Activated CD4-positive, alpha-beta T cell treated with anti-CD3 and anti-CD28 coated beads, Interleukin-2, amount 50 U/mL, for 4 hours (primary cell): Measurements from ENCODE around the gene ZBTB38.

Experiments used
- DNase-seq, 2 experiments: peaks; one replicate each; pipeline ENCODE4 v3.0.0-alpha.2; 2020

Gene ZBTB38

DNA sequence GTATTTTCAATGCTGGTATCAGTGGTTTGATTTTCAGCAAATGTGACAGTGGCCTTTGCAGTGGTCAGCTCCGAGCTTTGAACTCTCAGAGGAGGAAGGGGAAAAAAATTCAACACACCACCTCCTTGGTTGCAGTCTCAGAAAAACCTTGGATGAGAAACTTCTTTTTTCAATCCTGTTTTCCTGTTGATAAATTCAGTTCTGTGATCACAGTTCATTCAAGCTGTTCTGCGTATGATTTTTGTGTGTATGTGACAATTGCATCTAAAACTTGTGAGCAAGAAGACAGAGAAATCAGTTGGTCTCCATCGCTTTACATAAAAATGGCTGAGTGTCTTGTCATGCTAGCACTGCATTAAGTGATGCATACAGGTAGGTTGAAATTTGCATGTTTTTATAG lies 19.2 kb downstream of the ZBTB38 start:
- no peak for DNase-seq

DNA sequence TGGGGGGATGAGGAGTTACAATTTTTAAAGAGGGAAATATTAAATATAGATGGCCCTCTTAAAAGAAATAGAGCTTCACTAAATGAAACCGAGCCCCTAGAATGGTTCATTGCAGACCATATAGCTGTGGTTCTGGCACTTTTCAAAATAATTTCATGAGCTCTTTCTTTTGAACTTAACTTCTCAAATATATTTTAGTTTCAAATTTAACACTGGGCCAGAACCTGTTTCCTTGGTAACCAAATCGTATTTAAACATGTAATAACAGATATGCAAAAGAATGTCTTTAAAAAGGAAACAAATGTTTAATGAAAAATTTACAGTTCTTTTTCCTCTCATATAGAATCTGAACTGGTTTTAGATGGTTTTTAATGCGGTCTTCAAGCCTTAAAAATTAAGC lies 20.1 kb downstream of the ZBTB38 start:
- DNase-seq: no peak

DNA sequence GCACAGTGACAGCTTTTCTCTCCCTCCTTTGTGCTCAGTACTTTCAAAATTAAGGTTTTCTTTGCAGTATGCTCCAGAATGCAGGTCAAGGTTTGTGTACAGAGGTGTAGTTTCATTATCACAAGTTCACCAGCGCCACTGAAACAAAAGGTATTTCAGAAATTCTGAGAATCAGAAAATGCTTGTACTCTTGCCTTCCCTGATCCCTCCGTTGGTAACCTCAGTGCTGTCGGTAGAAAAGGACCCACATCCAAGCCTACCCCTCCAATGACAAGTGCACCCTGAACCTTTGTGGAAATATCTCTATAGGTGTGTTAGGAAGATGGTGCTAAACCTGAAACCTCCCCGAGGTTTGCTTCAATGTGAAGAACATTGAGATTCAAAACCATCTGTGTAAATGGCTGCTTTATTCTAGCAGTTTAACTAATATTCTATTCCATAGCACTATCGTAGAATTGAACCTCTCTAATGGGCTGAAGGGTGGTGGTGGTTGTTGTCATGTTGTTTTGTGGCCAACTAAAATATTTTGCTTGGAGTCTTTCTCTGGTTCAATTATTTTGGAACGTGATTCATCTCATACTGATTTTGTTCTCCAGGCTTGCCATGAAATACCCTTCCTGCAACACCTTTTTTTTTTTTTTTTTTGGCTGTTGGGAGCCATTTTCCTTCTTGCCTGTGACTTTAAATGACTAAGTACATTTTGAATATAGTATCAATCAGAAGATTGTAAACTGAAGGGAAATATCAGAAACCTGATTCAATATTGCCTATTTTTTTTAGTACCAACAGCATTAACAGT lies 20.7 kb downstream of the ZBTB38 start:
- no peak for DNase-seq

DNA sequence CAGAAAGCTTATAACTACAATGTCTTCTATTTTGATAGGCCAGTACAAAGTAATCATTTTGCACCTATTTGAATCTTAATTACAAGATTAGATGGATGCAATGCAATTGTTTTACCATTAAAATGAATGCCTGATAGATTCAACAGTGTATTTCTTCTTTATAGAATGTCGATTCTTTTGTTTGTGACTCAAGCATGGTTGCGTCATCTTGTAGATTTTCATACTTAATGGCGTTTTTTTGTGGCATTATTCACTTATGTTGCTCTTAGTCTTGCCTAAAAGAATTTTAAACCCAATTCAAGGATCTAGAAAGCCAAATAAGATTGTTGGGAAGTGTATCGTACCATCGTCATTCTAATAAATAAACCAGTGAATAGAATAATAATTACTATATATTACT lies 21.4 kb downstream of the ZBTB38 start:
- DNase-seq: no peak

DNA sequence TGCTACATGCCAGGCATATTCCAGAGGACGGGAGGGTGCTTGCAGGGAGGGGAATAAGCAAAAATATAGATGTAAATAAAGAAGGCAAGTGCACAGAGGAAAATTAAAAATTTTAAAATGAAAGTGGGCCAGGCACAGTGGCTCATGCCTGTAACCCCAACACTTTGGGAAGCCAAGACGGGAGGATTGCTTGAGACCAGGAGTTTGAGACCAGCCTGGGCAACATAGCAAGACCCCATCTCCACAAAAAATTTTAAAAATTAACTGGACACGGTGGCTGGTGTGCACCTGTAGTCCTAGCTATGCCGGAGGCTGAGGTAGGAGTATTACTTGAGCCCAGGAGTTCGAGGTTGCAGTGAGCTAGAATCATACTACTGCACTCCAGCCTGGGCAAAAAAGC lies 22.4 kb downstream of the ZBTB38 start:
- no peak for DNase-seq

DNA sequence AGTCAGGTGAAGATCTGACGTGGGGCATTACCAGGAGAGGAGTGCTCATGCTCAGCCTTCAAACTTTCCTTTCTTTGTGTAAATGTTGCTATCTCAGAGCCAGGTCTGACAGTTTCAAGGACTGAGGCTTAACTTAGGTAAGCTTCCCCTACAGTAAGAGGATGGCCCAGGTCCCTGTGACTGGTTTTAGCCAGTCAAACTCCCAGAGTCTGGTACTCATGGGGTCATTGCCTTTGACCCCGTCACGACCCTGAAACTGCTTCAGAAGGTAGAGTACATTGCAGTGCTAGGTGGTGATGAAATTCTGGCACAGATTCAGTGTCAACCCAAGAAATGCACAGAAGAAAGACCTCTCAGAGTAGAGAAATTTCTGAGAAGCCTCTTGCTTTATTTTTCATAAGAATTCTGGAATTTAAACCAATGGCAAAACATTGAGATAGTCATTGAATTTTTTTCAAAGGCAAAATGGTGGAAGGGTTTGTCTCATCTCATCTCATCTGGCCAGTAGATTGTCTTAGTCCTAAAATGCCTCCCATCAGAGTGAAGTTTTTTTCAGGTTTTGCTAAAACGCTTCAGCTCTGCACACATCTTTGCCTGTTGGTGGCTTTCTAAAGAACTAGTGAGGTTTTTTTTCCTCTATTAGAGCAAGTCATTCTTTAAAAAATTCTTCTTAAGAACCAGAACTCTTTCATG lies 23.1 kb downstream of the ZBTB38 start:
- no peak for DNase-seq

DNA sequence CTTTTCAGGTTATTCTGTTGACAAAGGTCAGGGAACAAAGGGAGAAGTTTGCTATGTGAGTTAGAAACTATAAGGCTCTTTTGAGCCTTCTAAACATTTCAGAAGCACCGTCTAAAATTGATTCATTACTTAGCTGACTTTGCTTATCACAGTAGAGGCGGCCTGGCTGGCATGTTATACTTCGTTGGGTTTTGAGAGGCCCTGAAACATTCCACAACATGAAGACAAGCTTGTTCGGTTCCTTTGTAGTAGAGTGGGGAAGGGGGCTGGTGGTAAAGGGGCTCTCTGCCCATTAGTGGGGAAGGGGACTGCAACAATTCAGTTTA lies 23.6 kb downstream of the ZBTB38 start:
- DNase-seq: no peak

DNA sequence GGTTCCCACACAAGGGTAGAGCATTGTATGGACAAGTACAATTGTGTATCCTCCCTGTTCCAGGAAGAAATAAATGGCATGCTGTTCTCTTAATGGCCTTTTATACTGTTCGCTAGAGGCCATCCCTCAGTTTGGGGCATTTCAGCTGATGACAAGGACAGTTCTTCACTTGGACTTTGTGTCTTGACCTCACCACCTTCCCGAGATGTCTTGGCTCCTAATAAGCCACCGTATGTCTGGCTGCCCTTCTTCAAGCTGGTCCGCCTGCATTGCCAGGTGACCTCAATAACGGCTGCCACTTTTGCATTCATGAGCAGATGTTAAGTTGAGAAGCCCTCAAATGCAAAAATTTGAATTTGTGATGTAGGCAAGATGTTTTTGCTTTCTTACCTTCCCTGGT lies 24.1 kb downstream of the ZBTB38 start:
- DNase-seq: no peak

DNA sequence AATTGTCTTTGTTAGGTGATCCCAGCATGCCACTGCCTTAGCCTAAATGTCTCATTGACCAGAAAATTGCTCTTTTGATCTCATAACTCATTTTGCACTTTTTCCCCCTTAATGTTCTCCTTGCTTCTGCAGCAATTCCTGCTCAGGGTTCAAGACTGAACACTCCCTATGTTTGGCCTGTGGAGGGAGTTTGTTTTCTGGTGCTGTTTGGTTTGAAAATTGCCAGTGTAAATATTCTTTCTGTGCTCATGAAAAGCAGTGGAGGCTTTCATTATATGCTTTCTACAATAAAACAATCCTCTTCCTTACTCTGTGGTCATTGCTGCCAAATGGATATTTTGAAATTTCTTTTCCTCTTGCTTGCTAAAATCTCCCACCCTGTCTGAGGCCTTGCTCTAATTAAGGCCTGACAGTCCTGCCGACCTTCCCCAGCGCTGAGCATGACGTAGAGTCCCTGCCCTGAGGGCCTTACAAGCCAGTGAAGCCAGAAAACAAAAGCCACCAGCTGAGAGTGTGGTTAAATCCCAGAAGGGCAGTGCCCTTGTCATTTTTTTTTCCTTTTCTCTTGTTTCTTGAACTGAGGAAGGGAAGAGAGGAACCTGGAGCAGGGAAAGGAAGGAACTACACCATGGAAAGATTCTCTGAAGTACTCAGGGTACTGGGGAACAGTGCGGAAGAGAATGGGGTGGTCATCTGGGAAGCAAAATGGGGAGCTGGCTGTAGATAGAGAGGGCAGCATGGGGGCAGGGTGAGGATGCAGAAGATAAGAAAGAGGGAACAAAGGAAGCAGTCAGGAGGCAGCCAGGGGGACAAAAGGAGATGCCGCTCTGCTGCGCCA lies 24.8 kb downstream of the ZBTB38 start:
- no peak for DNase-seq

DNA sequence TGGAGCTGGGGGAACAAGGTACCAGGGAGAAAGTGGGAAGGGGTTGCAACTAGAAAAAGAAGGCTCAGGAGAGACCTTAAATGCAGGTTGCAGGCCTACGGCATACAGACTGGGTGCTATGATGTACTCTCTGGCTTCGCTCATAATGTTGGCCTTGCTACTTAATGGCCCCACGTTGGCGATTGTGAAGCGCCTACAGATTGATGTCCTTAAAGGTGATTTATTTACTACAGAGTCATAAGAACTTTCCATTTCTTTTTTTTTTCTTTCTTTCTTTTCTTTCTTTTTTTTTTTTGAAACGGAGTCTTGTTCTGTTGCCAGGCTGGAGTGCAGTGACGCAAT lies 25.4 kb downstream of the ZBTB38 start:
- DNase-seq: no peak

DNA sequence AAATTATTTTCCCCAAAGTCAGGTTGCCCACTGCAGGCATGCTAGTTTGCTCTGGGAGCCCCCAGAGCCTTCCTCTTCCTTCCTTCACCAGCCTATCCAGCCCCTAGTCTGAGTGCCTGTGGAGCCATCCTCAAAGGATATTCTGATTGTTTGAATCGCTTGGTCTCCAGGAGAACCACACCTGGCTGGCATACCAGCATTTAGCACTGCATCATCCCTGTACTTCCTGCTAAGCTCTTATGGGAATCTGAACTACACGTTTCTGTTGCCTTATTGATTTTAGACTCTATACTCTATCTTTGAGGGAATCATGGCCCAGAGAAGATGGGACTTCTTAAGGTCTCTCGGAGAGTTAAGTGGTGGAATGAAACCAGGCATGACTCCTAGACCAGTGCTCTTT lies 26.3 kb downstream of the ZBTB38 start:
- DNase-seq: no peak

DNA sequence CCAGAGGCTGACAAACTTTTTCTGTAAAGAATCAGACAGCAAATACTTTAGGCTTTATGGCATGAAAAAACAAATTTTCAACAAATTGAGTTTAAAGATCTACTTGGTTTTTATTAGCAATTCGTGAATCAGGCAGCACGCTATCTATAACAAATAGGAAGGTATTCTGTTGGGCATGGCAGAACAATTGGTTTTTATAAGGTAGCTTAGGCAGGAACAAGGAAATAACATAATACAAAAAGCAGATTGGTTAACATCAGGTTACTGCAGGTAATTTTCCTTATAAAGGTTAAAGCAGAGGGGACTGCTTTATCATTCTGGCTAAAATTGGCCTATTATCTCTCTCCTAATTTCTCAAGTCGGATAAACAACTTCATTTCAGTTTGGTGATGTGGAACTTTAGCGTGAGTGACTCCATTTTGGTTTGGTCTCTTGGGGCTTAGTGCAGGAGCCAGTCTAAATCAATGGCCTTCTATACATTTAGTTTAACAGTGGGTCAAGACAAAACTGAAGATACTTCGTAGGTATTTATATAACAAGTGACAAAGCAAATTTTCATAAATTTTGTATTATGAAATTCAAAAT lies 26.8 kb downstream of the ZBTB38 start:
- no peak for DNase-seq

DNA sequence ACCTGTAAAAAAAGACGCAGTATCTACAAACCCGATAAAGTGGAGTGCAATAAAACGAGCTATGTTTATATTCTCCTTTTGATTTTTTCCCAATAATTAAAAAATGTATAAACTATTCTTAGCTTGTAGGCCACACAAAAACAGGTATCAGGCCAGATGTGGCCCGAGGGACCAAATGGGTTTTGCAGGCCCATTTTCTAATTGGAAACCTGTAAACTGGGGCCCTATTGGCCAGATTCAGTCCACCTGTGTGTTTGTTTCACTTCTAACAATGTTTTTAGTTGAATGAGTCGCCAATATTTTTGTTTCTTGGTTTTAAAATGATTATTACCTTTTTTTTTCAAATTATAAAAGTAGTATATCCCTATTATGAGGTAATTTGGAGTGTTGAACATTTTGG lies 29.7 kb downstream of the ZBTB38 start:
- no peak for DNase-seq

DNA sequence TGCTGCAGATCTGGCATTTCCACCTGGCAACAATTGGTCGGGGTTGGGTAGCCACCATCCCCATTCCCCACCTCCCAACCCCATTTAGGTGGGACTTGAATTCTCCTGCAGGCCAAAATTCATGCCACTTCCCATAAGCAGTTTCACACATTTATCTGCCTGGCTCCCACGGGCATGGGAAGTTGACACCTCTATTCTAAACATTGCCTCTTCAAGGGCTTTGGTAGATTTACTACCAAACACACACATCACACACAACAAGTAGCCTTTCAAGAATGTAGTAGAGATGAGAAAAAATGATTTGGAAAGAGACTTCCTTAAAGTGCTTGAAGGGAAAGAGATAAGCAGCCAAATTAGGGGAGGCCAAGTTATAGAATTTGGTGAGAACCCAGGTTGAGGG lies 30.9 kb downstream of the ZBTB38 start:
- no peak for DNase-seq

DNA sequence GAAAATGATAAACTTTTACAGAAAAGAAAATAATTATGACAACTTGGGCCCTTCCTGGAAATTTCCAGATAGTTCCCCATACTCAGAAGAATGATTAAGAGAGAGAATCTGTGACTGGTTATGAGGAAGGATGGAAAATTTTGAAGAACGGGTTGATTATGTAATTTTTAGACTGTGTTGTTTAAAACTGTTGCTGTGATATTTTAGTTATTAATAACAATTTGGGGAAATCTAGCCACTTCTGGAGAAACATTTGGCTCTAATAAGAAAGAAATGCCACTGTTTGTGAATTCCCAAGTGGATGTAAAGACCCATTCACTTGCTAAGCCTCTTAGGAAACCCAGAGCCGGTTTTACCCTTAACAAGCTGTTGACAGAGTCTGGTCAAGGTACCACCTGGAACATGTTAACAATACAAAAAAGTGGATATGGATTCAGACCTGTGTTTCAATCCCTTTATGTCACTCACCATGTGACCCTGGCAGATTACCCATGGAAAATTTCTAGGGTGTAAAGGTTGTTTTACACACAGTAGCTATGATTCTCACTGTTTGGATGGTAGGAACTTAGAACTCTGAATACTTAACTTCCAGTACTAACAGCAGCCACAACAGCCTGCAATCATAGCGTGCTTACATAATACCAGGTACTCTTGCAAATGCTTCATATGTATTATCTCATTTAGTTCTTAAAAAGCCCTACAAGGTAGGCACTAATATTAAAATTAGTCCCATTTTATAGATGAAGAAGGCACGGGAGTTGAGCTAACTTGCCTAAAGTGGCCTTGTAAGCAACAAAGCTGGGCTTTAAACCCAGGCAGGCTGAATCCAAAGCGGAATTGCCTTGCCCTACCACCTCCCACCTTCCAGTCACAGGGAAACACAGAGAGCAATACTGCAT lies 32.0 kb downstream of the ZBTB38 start:
- DNase-seq: no peak

DNA sequence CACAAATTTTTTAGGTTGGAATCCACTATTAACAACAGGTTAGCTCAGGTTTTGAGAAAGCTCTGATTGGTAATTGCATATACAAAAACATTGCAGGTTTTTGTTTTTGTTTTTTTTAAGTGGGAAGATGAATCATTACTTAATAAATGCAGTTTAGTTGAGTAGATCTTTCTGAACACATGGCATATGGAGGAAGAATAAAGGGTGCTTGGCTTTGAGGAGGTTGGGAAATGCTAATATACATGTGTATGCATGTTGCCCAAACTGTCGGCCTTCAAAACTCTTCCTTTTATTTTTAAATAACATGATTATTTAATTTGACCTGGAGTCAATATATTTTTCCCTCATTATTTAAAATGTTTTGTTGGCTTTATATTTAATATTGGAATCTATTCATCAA lies 32.8 kb downstream of the ZBTB38 start:
- DNase-seq: no peak

DNA sequence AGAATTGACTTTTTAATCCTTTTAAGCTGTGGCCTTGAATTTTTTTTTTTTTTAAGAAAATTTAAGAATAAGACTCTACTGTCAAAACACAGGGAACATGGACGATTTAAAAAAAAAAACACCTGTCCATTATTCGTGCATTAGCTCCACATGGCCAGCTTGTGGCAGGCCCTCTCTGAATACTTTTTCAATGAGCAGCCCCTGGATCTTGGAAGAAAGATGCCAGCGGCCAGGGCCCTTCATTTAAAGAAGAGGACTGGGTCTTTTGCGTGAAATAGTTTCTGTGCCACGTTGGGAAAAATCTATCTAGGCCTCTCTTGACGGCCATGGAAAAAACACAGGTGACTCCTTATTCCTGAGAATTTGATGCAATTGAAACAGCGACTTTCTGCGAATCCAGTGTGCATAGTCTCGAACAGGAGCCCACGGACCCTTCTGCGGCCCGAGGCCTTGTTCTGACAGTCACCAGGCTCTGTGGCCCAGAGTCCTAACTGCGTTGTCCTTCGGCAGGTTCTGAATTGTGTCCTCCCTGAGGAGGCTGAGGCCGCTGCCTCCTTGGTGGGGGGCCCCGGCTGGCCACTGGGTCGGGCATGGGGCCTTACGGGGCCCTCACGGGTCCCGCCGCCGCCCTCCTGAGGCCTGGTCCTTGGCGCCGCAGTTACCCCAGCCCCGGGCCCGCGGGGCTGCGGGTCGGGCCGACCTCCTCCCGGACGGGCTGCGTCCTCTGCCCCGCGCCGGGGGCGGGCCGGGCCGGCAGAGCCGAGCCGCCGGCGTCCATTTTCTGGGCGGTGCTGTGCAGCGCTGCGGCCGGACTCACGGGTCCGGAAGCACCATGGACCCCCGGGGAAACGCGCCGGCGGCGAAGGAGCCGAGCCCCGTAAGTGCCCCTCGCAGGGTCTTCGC lies 33.5 kb downstream of the ZBTB38 start:
- no peak for DNase-seq

DNA sequence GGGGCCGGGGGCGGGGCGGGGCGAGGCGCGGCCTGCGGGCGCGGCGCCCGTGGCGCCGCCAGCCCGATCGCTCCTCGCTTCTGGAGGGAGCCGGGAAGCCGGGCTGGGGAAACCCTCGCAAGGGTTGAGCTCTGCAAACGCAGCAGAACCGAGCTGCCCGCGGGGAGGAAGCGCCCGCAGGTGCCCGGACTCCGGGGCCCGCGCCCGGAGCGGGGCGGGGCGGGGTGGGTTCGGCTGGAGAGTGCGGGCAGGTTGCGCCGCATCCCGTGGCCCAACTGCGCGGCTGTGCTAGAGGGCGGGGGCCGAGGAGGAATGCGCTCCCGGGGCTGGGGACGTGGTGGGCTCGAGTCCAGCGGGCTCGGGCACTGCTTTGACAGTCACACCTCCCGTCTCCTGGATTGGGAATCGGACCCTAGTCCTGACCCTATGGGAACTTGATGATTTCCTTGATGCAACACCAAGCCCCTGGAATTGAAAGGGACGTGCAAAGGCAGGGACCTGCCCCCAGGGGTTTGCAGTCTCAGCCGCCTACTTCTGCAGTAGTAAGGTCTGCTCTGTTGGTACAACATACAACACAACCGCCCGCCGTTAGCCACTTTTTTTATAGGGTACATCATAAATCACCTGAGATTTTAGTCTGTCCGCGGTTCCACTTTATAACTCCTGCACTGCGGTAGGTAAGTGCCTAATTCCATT lies 34.3 kb downstream of the ZBTB38 start:
- DNase-seq: peak; percentile 24 to 25

DNA sequence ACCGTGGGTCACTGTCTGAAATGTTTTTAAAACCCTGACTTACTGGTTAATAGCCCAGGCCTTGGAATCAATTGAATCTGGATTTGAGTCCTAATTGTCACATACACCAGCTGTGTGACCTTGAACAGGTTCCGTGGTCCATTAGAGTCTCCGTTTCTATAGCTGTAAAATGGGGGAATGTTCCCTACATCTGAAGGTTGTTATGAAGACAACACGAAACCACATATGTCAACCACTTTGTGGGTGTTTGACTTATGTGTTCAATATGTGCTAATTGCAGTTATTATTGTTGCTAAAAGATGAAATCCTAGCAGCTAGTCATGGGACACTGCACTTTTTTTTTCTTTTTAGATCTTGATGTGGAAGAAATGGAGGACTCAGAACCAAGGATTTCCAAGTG lies 35.3 kb downstream of the ZBTB38 start:
- no peak for DNase-seq

DNA sequence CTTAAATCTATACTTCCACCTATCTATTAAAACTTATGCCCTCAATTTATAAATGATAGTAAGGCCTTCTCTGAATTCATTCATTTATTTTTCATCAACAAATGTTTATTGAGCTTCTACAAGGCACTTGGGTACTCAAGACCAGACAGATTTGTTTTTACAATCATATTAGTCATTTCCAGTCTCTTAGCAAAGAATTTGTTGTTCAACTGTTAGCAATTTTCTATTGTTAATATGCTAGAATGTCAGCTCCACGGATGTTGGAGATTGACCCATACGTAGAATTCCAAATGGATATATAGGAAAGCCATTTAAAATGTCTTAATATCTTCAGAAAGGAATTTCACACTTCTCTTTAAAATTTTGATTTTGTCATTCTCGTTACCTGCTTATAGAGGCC lies 36.7 kb downstream of the ZBTB38 start:
- no peak for DNase-seq

DNA sequence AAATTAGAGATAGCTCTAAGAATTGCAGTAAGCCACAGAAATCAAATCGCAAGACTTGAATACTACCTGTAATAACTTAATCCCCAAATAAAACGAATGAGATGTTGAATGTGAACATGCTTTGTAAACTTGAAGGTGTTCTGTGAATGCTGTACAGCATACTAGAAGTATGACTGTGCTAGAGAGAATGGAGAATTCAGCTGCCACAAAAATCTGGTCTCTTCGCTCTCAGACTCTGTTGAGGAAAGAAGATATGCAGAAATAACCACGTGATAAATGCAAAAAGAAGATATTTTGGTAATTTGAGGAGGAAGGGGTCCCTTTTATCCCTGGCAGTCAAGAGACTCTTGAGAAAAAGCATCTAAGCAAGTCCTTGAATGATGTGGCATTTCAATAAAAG lies 37.3 kb downstream of the ZBTB38 start:
- no peak for DNase-seq
